ENCODE data around the gene RAB11B.
A peak's percentile ranks its signal among the peaks of the same experiment; 100 is the strongest.
"Not testable (repeated sequence)": the region's sequence is repeated elsewhere in the genome, so short reads cannot be mapped to it uniquely, and the experiment has no call there.

Gene RAB11B

DNA sequence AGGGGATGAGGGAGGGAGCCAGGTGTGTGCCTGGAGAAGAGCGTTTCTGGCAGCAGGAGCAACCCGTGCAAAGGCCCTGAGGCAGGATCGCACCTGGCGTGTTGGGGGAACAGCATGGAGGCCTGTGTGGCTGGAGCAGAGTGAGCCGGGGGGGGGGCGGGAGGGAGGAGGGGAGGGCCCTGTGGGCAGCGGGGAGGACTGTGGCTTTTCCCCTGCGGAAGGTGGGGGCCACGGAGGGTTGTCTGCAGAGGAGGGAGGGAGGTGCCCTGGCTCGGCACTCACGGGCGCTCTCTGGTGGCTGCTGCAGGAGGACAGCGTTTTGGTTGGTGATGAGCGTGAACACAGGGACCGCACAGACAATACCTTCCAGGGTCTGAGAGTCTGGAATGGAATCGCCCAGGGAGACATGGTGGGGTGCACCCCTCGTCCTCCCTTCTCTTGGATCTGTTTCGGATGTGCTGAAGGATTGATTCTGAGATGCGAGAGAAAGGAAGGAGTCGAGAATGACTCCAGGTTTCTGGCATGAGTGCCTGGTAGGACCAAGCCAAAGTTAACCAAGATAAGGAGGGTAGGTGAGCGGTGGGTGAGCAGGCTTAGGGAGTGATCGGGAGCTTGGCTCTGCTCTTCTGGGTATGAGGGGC lies 6.5 kb downstream of the RAB11B start:
- no peak for DNase-seq

DNA sequence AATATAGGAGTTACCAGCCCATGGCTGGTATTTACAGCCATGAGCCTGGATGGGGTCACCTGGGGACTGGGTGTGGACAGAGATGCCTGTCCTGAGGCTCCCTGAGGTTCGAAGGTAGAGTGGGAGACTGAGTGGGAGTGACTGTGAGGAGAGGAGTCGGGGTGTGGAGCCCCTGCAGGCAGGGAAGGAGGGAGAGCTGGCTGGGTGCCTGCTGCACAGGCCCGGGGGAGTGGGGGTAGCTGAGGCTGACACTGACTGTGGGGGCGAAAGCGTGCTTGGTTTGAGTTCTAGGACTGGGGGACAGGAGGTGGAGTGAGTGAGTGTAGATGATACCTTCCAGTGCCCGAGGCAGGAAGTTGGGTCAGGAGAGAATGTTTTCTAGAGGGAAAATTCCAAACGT lies 7.1 kb downstream of the RAB11B start:
- no peak for DNase-seq

- DNase-seq = no peak
These were observed 7.7 kb downstream of the RAB11B start for GRCh38 chr19:8397746-8398310.

GRCh38 chr19:8398311-8398771 lies 8.2 kb downstream of the RAB11B start:
- no peak for DNase-seq

GRCh38 chr19:8399681-8400188 lies 9.6 kb downstream of the RAB11B start:
- DNase-seq = no peak

- no peak for DNase-seq
These were observed 11.8 kb downstream of the RAB11B start for GRCh38 chr19:8401981-8402411.

DNA sequence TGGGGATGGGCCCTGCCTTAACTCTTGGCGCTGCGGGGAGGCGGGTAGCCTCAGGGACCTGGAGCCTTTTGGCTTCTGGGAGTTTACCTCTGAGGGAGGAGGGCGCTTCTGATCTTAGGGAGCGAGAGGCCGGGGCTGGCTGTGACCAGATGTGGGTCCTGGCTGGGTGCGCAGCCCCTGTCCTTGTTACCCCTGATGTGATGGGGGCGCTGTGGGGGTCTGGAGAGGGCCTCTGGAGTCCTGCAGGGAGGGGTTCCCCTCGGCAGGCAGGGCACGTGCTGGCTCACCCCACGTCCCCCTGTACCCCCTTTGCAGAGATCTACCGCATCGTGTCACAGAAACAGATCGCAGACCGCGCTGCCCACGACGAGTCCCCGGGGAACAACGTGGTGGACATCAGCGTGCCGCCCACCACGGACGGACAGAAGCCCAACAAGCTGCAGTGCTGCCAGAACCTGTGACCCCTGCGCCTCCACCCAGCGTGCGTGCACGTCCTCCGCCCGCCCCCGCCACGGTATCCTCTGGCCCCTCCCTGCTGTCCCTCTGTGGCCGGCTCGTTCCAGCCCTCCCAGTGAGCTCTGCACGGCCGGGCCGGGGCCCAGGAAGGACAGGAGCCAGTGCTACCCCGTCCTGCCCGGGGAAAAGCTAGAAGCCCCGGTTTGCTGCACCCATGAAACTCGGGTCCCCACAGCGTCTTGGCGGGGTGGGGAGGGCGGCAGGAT lies 13.1 kb downstream of the RAB11B start:
- no peak for DNase-seq

DNA sequence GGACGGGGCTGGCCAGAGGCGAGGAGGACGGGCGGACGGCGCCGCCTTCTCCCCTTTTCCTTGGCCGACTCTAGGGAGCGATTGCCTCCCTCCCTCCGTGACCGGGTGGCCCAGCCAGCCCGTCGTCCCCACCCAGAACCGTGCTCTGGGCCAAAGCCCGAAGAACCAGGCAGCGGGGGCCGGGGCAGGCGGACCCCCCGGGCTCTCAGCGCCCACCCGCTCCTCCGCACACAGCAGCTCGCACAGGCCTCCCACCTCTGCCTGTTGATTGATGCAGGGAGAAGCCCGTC lies 13.6 kb downstream of the RAB11B start:
- no peak for DNase-seq

GRCh38 chr19:8404391-8405151 lies 14.4 kb downstream of the RAB11B start:
- DNase-seq = no peak

DNA sequence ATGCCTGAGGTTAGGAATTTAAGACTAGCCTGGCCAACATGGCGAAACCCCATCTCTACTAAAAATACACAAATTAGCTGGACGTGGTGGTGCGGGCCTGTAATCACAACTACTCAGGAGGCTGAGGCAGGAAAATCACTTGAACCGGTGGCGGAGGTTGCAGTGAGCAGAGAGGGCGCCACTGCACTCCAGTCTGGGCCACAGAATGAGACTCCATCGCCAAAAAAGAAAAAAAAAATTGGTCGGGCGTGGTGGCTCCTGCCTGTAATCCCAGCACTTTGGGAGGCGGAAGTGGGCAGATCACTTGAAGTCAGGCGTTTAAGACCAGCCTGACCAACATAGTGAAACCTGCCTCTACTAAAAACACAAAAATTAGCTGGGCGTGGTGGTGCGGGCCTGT lies 20.6 kb downstream of the RAB11B start:
- DNase-seq = not testable (repeated sequence)

DNA sequence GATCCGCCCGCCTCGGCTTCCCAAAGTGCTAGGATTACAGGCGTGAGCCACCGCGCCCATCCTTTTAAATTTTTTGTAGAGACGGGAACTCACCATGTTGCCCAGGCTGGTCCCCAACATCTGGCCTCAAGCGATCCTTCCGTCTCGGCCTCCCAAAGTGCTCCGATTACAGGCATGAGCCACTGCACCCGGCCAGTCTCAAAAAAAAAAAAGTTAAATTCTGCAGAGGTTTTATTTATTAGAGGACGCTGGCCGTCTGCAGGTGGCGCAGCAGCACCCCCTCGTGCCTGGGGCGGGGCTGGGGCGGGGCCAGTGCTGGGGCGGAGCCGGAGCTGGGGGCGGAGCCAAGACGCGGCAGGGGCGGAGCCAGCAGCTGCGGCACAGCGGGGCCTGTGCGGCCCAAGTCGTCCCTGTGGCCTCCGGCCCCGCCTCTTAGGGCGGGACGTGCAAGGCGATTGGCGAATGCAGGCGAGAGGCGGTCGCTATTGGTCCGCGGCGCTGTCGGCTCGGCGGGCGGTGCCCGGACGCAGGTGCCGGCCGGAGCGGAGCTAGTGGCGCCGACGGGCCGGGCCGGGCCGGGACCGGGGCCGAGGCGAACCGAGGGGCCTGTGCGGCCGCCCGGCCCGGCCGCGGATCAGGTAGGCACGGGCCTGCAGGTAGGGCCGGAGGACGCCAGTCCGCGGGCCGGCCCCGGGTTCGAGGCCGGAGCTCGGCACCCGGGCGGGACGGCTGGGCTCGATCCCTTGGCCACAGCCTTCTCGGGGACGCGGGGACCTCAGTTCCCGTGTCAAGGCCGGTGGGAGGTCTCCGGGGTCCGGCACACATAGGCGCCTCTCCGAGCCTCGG lies 22.8 kb downstream of the RAB11B start, which contains the start of gene MARCHF2:
TSS of gene MARCHF2 (plus strand) at position 523 of the 846 bp plus-strand sequence. CDS start 8,536 bp downstream, outside the sequence.
- DNase-seq = peak; percentile 78 to 87

GRCh38 chr19:8413629-8413995 lies 23.5 kb downstream of the RAB11B start:
- DNase-seq = no peak

GRCh38 chr19:8416796-8417195 lies 26.6 kb downstream of the RAB11B start:
- no peak for DNase-seq

- no peak for DNase-seq
These were observed 31.6 kb downstream of the RAB11B start for GRCh38 chr19:8421484-8422461.

- no peak for DNase-seq
These were observed 33.7 kb downstream of the RAB11B start for GRCh38 chr19:8423817-8424223.

- not testable (repeated sequence) for DNase-seq
These were observed 35.2 kb downstream of the RAB11B start for GRCh38 chr19:8425331-8425730.

DNA sequence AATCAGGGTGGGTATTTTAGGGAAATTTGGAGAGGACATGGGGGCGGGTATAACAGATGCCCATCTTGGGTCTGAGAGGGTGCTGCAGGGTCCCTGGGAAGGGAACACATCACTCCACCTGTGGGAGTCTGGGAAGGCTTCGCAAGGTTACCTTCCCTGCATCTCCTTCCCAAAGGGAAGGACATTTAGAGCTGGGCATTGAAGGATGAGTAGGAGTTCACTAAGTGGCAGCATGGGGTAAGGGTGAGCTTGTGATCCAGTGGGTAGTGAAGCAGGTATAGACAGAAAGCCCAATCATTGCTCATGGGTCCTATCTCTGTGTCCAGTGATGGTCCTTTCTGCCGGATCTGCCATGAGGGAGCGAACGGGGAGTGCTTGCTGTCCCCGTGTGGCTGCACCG lies 36.1 kb downstream of the RAB11B start:
- no peak for DNase-seq

DNA sequence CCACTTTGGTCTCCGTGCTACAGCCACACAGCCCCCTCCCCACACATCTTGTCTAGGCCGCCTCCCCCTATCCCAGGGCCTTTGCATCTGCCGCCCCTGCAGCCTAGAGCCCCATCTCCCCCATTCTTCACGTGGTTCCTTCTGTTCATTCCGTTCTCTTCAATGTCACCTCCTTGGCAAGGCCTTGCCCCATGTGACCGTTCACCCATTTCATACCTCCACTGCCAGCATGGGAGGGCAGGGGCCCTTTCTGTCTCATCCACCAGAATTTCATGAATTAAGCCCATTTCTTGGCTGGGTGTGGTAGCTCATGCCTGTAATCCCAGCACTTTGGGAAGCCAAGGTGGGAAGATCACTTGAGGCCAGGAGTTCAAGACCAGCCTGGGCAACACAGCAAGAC lies 38.9 kb downstream of the RAB11B start:
- DNase-seq = no peak

- no peak for DNase-seq
These were observed 39.7 kb downstream of the RAB11B start for GRCh38 chr19:8429826-8430225.

GRCh38 chr19:8430650-8431049 lies 40.5 kb downstream of the RAB11B start:
- no peak for DNase-seq

- DNase-seq = no peak
These were observed 48.1 kb downstream of the RAB11B start for GRCh38 chr19:8438236-8438635.

Measured in NCI-H1930 (cell line).